GM12875 (cell line): Measurements from ENCODE around the gene FYCO1.

Source experiments
- H3K4me3 ChIP-seq: one replicate; pipeline ENCODE4 v1.5.1; 2011; ENCODE audit warnings: low read depth, low read length, control low read depth
- CTCF ChIP-seq: IDR thresholded peaks from 2 replicates; pipeline ENCODE4 v1.5.1; 2011; ENCODE audit warnings: low read depth, mild to moderate bottlenecking, control low read depth, inconsistent platforms, low read length, moderate library complexity, borderline replicate concordance; ENCODE audit not compliant: insufficient read depth

The FYCO1 gene

GRCh38 chr3:45948881-45949280 is 46.7 kb downstream of the FYCO1 start:
- no peak overlapping the region for H3K4me3 ChIP-seq
- no peak for TF ChIP-seq CTCF

- TF ChIP-seq CTCF: no peak
Measured at GRCh38 chr3:45948311-45948781, 47.3 kb downstream of the FYCO1 start.

DNA sequence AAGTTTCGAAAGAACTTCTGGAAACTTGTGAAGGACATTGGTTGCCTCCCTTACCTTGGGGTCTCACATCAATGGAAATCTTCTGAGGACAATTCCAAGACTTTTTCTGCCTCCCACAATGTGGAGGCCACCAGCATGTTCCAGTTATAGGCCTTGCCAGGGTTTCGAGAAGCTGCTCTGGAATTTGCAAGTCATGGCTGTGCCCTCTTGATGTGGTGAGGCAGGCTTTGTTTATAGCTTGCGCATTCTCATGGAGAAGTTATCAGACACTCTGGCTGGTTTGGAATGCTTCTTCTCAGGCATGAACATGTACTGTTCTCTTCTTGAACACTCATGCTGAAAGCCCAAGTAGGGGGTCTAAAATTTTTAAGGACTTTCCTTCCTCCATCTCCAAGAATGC is 48.3 kb downstream of the FYCO1 start:
- no peak for TF ChIP-seq CTCF
- no peak overlapping the region for H3K4me3 ChIP-seq

More at GRCh38 chr3:45948311-45948781, 47.3 kb downstream of the FYCO1 start:
- H3K4me3 ChIP-seq: no peak overlapping the region

- no peak for TF ChIP-seq CTCF
- no peak overlapping the region for H3K4me3 ChIP-seq
Measured at GRCh38 chr3:45946875-45947274, 48.7 kb downstream of the FYCO1 start.

DNA sequence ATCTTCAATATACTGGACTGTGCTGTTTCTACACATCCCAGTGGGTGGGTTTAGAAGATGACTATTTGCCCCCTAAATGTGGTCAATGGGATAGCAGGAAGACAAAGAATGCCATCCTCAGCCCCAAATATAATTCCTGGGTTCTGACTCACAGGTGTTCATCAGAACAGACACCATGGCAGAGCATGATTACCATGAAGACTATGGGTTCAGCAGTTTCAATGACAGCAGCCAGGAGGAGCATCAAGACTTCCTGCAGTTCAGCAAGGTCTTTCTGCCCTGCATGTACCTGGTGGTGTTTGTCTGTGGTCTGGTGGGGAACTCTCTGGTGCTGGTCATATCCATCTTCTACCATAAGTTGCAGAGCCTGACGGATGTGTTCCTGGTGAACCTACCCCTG is 49.3 kb downstream of the FYCO1 start:
- 0 out of 2 replicates have a peak, but pooled peaks have one; percentile 5 for TF ChIP-seq CTCF
- no peak overlapping the region for H3K4me3 ChIP-seq

DNA sequence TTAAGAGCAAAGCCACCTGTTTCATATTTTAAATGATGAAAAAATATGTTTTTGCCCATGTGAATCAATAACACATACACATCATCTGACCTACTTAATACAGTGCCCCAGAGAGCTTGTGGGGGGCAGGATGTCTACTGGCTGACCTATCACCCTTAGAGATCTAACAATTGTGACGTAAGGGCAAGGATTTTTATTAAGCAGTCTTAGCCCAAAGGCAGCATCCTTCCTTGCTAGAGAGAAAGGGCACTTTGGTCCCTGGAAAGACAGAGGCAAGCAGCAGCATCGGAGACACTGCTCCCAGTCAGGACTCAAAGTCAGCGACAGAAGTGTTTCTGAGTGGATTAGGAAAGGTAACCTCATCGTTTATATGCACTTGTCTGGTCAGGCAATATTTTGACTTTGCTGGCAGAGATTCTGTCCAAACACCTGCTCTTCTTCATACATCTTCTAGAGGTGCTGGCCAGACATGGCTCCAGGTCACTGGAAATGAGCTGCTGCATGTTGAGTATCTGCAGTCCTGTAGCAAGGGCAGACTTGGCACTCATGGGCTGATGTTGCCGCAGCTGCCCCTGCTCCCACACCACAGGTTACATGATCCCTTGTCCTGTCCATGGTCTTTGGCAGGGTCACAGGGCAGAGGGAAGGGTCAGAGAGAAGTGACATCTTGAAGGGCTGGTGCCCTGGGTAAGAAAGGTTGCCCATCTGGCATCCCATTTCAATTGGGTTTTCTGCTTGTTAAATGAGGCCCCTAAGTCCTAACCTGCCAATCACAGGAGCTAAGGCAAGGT is 50.6 kb downstream of the FYCO1 start:
- no peak overlapping the region for H3K4me3 ChIP-seq
- TF ChIP-seq CTCF: no peak
